ENCODE results near the gene DEDD. TPM values are rescaled to one million over a fixed set of nuclear protein-coding genes. Genes with fewer than 3 reads are reported as not detected.

Gene DEDD
- total and polyA plus RNA-seq, 2 of the 13 experiments (the other 11 are each of a cell fraction or from before 2014, with no cell fraction given), result 12.6 to 27.8 TPM

DNA sequence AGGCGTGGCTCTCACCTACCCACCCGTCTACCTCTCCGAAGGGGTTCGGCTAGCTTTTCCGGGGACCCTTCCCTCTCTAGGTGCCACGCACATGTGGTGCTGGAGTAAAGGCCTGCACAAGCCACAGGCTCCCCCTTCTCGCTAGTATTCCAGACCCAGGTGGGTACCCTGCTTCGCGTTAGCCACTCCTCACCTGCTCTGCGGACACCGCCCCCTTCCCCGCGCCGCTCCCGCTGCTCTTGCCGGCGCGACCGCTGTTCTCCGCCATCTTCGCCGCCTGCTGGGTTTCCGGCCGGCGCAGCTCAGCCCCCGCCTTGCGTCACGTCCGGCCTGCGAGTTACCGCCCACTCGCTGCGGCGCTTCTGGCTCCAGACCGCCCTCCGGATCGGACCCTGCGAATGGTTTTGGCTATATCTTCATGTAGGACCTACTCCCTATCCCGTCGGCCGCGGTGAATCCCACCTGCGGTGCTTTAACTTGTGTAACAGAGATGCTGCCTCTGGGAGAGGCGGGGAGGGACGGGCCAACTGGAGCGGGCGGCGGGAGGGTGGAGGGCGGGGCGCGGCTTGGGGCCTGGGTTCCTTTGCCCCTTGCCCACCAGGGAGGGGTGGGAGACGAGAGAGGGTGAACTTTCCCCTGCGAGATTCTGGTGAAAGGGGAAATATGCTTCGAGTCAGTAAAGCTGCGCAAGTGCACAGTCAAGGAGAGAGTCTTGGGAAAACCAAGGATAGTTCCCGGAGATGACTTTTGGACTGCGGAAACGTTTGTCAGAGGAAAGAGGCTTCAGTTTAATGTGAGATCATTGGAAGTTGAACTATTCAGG, 14.5 kb downstream of the DEDD start, which contains the start of the genes NIT1 and PFDN2 (continued):
- TF ChIP-seq, protein P1, sequence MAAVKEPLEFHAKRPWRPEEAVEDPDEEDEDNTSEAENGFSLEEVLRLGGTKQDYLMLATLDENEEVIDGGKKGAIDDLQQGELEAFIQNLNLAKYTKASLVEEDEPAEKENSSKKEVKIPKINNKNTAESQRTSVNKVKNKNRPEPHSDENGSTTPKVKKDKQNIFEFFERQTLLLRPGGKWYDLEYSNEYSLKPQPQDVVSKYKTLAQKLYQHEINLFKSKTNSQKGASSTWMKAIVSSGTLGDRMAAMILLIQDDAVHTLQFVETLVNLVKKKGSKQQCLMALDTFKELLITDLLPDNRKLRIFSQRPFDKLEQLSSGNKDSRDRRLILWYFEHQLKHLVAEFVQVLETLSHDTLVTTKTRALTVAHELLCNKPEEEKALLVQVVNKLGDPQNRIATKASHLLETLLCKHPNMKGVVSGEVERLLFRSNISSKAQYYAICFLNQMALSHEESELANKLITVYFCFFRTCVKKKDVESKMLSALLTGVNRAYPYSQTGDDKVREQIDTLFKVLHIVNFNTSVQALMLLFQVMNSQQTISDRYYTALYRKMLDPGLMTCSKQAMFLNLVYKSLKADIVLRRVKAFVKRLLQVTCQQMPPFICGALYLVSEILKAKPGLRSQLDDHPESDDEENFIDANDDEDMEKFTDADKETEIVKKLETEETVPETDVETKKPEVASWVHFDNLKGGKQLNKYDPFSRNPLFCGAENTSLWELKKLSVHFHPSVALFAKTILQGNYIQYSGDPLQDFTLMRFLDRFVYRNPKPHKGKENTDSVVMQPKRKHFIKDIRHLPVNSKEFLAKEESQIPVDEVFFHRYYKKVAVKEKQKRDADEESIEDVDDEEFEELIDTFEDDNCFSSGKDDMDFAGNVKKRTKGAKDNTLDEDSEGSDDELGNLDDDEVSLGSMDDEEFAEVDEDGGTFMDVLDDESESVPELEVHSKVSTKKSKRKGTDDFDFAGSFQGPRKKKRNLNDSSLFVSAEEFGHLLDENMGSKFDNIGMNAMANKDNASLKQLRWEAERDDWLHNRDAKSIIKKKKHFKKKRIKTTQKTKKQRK (IDR thresholded peaks at IDR 0.05; ENCODE audit: low read length), result no peak
- TF ChIP-seq ZNF143 (CRISPR knock-in tag; IDR thresholded peaks at IDR 0.05) (peak; percentile 56; the same call in 1 of the 2 replicates), RARA (CRISPR knock-in tag; IDR thresholded peaks at IDR 0.05) (no peak), EHMT2 (IDR thresholded peaks at IDR 0.05; ENCODE audit: borderline replicate concordance, low read depth, low read length) (no peak), SNAI1 (CRISPR knock-in tag; IDR thresholded peaks at IDR 0.05; ENCODE audit: borderline replicate concordance) (peak; percentile 70; the same call in 1 of the 2 replicates), GABPA (IDR thresholded peaks at IDR 0.05; ENCODE audit: low read depth, low read length) (peak; percentile 92), GABPA (CRISPR knock-in tag; IDR thresholded peaks at IDR 0.05; ENCODE audit: low read depth) (peak; percentile 94), ZNF264 (CRISPR knock-in tag; IDR thresholded peaks at IDR 0.05) (no peak), HHEX (CRISPR knock-in tag; IDR thresholded peaks at IDR 0.05) (no peak), SMYD3 (CRISPR knock-in tag; IDR thresholded peaks at IDR 0.05) (no peak), MTA1 (CRISPR knock-in tag; IDR thresholded peaks at IDR 0.05; ENCODE audit: borderline replicate concordance) (no peak), ZBTB38 (CRISPR knock-in tag; IDR thresholded peaks at IDR 0.05) (peak; percentile 80), SOX13 (IDR thresholded peaks at IDR 0.05) (no peak), SOX13 (CRISPR knock-in tag; conservative IDR thresholded peaks at IDR 0.05 in 1 of 2, IDR thresholded peaks at IDR 0.05 in 1 of 2) (0 out of 4 replicates have a peak, but pooled peaks of 1 of the 2 experiments have one; percentile 9)
- TF ChIP-seq, protein P2, sequence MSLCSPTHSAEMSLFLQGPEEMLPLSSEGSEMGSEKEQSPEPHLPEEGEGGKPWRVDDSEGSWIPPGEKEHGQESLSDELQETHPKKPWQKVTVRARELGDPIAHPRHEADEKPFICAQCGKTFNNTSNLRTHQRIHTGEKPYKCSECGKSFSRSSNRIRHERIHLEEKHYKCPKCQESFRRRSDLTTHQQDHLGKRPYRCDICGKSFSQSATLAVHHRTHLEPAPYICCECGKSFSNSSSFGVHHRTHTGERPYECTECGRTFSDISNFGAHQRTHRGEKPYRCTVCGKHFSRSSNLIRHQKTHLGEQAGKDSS (CRISPR knock-in tag; IDR thresholded peaks at IDR 0.05; ENCODE audit: borderline replicate concordance, low read depth), result no peak; the same call in 1 of the 2 replicates
- TF ChIP-seq, protein P3, sequence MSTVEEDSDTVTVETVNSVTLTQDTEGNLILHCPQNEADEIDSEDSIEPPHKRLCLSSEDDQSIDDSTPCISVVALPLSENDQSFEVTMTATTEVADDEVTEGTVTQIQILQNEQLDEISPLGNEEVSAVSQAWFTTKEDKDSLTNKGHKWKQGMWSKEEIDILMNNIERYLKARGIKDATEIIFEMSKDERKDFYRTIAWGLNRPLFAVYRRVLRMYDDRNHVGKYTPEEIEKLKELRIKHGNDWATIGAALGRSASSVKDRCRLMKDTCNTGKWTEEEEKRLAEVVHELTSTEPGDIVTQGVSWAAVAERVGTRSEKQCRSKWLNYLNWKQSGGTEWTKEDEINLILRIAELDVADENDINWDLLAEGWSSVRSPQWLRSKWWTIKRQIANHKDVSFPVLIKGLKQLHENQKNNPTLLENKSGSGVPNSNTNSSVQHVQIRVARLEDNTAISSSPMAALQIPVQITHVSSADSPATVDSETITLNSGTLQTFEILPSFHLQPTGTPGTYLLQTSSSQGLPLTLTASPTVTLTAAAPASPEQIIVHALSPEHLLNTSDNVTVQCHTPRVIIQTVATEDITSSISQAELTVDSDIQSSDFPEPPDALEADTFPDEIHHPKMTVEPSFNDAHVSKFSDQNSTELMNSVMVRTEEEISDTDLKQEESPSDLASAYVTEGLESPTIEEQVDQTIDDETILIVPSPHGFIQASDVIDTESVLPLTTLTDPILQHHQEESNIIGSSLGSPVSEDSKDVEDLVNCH (CRISPR knock-in tag; IDR thresholded peaks at IDR 0.05), result no peak
- TF ChIP-seq, protein P4, sequence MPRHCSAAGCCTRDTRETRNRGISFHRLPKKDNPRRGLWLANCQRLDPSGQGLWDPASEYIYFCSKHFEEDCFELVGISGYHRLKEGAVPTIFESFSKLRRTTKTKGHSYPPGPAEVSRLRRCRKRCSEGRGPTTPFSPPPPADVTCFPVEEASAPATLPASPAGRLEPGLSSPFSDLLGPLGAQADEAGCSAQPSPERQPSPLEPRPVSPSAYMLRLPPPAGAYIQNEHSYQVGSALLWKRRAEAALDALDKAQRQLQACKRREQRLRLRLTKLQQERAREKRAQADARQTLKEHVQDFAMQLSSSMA (CRISPR knock-in tag; IDR thresholded peaks at IDR 0.05), result peak; percentile 63; the same call in 1 of the 2 replicates
- TF ChIP-seq, protein P5, sequence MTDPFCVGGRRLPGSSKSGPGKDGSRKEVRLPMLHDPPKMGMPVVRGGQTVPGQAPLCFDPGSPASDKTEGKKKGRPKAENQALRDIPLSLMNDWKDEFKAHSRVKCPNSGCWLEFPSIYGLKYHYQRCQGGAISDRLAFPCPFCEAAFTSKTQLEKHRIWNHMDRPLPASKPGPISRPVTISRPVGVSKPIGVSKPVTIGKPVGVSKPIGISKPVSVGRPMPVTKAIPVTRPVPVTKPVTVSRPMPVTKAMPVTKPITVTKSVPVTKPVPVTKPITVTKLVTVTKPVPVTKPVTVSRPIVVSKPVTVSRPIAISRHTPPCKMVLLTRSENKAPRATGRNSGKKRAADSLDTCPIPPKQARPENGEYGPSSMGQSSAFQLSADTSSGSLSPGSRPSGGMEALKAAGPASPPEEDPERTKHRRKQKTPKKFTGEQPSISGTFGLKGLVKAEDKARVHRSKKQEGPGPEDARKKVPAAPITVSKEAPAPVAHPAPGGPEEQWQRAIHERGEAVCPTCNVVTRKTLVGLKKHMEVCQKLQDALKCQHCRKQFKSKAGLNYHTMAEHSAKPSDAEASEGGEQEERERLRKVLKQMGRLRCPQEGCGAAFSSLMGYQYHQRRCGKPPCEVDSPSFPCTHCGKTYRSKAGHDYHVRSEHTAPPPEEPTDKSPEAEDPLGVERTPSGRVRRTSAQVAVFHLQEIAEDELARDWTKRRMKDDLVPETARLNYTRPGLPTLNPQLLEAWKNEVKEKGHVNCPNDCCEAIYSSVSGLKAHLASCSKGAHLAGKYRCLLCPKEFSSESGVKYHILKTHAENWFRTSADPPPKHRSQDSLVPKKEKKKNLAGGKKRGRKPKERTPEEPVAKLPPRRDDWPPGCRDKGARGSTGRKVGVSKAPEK (CRISPR knock-in tag; IDR thresholded peaks at IDR 0.05; ENCODE audit: borderline replicate concordance), result no peak

Data from HepG2 (cell line).